ENCODE data around the gene KCP. TPM values are rescaled to one million over a fixed set of nuclear protein-coding genes. Genes with fewer than 3 reads are reported as not detected.

The KCP gene
- total and polyA plus RNA-seq, 10 of the 15 experiments (the other 5 are each of a cell fraction or from before 2014, with no cell fraction given): 0.05 to 7.8 (median 2.5) TPM

DNA sequence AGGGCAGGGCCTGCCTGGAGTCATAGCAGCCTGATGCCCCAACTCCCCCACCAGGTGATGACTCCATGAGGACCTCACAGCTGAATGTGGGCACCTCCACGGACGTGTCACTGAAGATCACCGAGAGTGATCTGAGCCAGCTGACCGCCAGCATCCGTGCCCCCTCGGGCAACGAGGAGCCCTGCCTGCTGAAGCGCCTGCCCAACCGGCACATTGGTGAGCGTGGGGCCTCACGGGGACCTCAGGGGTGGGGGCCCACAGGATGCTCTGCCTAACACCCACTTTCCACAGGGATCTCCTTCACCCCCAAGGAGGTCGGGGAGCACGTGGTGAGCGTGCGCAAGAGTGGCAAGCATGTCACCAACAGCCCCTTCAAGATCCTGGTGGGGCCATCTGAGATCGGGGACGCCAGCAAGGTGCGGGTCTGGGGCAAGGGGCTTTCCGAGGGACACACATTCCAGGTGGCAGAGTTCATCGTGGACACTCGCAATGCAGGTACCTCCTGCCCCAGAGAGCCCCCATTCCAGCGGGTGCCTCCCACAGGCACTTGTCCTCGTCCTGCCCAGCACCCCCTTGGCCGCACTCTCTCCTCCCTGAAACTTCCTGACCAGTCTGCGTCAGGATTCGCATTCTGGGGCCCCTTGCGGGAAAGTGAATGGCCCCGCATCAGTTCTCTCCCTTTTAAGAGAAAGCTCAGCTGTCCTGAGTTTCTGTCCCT is 57.8 kb downstream of the KCP start:
- intact Hi-C loops (cut with micrococcal nuclease; ENCODE audit: unreplicated experiment): no loop called here
- no peak for TF ChIP-seq BMI1 (IDR thresholded peaks at IDR 0.05; ENCODE audit: borderline replicate concordance)
- ChIA-PET RAD21 (ENCODE audit: unreplicated experiment) (no interaction called here), SMC1A (ENCODE audit: uncharacterized antibody, unreplicated experiment) (no interaction called here), CTCF (interaction anchor here (1.5 kb wide), 1 partner anchor 31 kb away, joined by 3 read pairs; no protein-coding TSS in a partner anchor), POLR2A (no interaction called here)
- DNase-seq (ENCODE audit: low read depth, low spot score) (no peak), FAIRE-seq (no peak), ATAC-seq (no peak)
- no TSS peak for BruUV-seq (replicated peaks)
- Histone ChIP-seq H3K27me3 (replicated peaks in 1 of 2; ENCODE audit: control insufficient read depth in 2 of 2, insufficient read depth in 2 of 2, low read length in 1 of 2) (no peaks in the 10 kb centered on the region), H4K20me1 (ENCODE audit: control insufficient read depth, insufficient read depth) (no peaks in the 10 kb centered on the region), H3K9ac (ENCODE audit: control insufficient read depth, insufficient read depth, low read length) (no peak overlapping the region), H3K4me1 (ENCODE audit: control insufficient read depth, insufficient read depth, low read length) (no peaks in the 10 kb centered on the region), H3K4me2 (ENCODE audit: control insufficient read depth, insufficient read depth) (no peak overlapping the region), H3K79me2 (ENCODE audit: control insufficient read depth, insufficient read depth, low read length) (no peaks in the 10 kb centered on the region), H3K4me3 (no peak overlapping the region), H3K36me3 (ENCODE audit: control insufficient read depth in 2 of 2, insufficient read depth in 2 of 2, low read length in 1 of 2) (no peaks in the 10 kb centered on the region), H3K27ac (ENCODE audit: control insufficient read depth, insufficient read depth) (no peak overlapping the region), H2AFZ (ENCODE audit: control insufficient read depth, low read depth, low read length) (no peak overlapping the region), H3K9me3 (replicated peaks; ENCODE audit: control insufficient read depth, insufficient read depth, low read length) (no peaks in the 10 kb centered on the region)
- in situ Hi-C loops (cut with MboI): no loop called here
- 50% methylated on average over 28 of the region's 28 CpGs for WGBS (ENCODE audit: insufficient coverage, insufficient replicate concordance, low lambda C conversion rate, missing lambda C conversion rate)

DNA sequence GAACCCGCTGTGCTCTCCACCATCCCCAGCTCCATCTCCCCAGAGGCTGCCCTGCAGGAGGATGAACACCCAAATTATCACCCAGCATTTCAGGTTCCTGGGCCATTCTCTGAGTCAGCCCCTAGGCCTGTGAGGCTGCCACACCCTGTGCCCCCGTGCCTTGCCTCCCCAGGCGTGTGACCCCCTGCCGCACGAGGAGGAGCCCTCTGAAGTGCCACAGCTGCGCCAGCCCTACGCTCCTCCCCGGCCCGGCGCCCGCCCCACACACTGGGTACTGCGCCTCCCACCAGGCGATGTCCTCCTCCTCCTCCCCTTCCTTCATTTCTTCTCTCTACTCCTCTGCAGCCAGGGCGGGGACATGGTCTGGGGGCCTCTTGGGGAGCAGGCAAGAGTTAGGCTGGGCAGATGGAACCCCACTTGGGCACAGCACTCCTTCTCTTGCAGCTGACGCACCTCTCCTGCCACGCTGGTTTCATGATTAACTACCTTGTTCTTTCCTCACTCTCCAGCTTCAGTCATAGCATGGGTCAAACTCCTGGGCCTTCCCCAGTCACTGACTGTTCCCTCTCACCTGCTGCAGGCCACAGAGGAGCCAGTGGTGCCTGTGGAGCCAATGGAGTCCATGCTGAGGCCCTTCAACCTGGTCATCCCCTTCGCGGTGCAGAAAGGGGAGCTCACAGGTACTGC is 60.6 kb downstream of the KCP start:
- WGBS (ENCODE audit: insufficient coverage, insufficient replicate concordance, low lambda C conversion rate, missing lambda C conversion rate): 71% methylated on average over 17 of the region's 18 CpGs
- no peak for TF ChIP-seq SMAD1 (IDR thresholded peaks at IDR 0.05; ENCODE audit: low read depth, partially characterized antibody)
- TF ChIP-seq PAX8 (IDR thresholded peaks at IDR 0.05): no peak
- TF ChIP-seq MEF2B (IDR thresholded peaks at IDR 0.05; ENCODE audit: partially characterized antibody, poor library complexity, severe bottlenecking): no peak
- TF ChIP-seq MTA3 (IDR thresholded peaks at IDR 0.05; ENCODE audit: borderline replicate concordance, low read length): no peak
- no peak for TF ChIP-seq HCFC1 (IDR thresholded peaks at IDR 0.05; ENCODE audit: low read length)
- no peak for TF ChIP-seq BHLHE40 (IDR thresholded peaks at IDR 0.05; ENCODE audit: borderline replicate concordance in 1 of 2, low read depth in 2 of 2, low read length in 1 of 2)
- no peak for TF ChIP-seq SP1 (IDR thresholded peaks at IDR 0.05; ENCODE audit: low read depth, low read length)
- no peak for TF ChIP-seq ETV6 (conservative IDR thresholded peaks at IDR 0.05 in 1 of 2, IDR thresholded peaks at IDR 0.05 in 1 of 2; ENCODE audit: borderline replicate concordance in 1 of 2, low read depth in 1 of 2)
- TF ChIP-seq, protein P1, sequence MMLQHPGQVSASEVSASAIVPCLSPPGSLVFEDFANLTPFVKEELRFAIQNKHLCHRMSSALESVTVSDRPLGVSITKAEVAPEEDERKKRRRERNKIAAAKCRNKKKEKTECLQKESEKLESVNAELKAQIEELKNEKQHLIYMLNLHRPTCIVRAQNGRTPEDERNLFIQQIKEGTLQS (IDR thresholded peaks at IDR 0.05; ENCODE audit: borderline replicate concordance, extremely low read depth, low read depth, low read length): no peak
- TF ChIP-seq, protein P2, sequence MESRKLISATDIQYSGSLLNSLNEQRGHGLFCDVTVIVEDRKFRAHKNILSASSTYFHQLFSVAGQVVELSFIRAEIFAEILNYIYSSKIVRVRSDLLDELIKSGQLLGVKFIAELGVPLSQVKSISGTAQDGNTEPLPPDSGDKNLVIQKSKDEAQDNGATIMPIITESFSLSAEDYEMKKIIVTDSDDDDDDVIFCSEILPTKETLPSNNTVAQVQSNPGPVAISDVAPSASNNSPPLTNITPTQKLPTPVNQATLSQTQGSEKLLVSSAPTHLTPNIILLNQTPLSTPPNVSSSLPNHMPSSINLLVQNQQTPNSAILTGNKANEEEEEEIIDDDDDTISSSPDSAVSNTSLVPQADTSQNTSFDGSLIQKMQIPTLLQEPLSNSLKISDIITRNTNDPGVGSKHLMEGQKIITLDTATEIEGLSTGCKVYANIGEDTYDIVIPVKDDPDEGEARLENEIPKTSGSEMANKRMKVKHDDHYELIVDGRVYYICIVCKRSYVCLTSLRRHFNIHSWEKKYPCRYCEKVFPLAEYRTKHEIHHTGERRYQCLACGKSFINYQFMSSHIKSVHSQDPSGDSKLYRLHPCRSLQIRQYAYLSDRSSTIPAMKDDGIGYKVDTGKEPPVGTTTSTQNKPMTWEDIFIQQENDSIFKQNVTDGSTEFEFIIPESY (IDR thresholded peaks at IDR 0.05): no peak

More for the DNA sequence above, 60.6 kb downstream of the KCP start:
- ChIA-PET CTCF (no interaction called here), POLR2A (no interaction called here), RAD21 (ENCODE audit: unreplicated experiment) (interaction anchor here (0.5 kb wide), 1 partner anchor 364 kb away, joined by 4 read pairs; no protein-coding TSS in a partner anchor), SMC1A (ENCODE audit: uncharacterized antibody, unreplicated experiment) (no interaction called here)
- no TSS peak for BruUV-seq (replicated peaks)
- no peaks in the 10 kb centered on the region for H3K36me3 ChIP-seq (ENCODE audit: control insufficient read depth in 2 of 2, insufficient read depth in 2 of 2, low read length in 1 of 2)
- H3K4me3 ChIP-seq: no peak overlapping the region
- intact Hi-C loops (cut with micrococcal nuclease; ENCODE audit: unreplicated experiment): no loop called here
- H3K4me1 ChIP-seq (ENCODE audit: control insufficient read depth, insufficient read depth, low read length): no peaks in the 10 kb centered on the region
- no peak overlapping the region for H3K27ac ChIP-seq (ENCODE audit: control insufficient read depth, insufficient read depth)
- no peaks in the 10 kb centered on the region for H4K20me1 ChIP-seq (ENCODE audit: control insufficient read depth, insufficient read depth)
- in situ Hi-C loops (cut with MboI): no loop called here
- ATAC-seq: no peak
- H3K9me3 ChIP-seq (replicated peaks; ENCODE audit: control insufficient read depth, insufficient read depth, low read length): no peaks in the 10 kb centered on the region
- H3K79me2 ChIP-seq (ENCODE audit: control insufficient read depth, insufficient read depth, low read length): no peaks in the 10 kb centered on the region
- no peak for FAIRE-seq
- DNase-seq (ENCODE audit: low read depth, low spot score): no peak
- H3K9ac ChIP-seq (ENCODE audit: control insufficient read depth, insufficient read depth, low read length): no peak overlapping the region
- H3K4me2 ChIP-seq (ENCODE audit: control insufficient read depth, insufficient read depth): no peak overlapping the region
- no peak overlapping the region for H2AFZ ChIP-seq (ENCODE audit: control insufficient read depth, low read depth, low read length)
- H3K27me3 ChIP-seq (replicated peaks in 1 of 2; ENCODE audit: control insufficient read depth in 2 of 2, insufficient read depth in 2 of 2, low read length in 1 of 2): no peaks in the 10 kb centered on the region

Measured in GM12878 (cell line).